ENCODE data around the gene LPIN3. TPM values are rescaled to one million over a fixed set of nuclear protein-coding genes. Genes with fewer than 3 reads are reported as not detected.

LPIN3 gene, protein sequence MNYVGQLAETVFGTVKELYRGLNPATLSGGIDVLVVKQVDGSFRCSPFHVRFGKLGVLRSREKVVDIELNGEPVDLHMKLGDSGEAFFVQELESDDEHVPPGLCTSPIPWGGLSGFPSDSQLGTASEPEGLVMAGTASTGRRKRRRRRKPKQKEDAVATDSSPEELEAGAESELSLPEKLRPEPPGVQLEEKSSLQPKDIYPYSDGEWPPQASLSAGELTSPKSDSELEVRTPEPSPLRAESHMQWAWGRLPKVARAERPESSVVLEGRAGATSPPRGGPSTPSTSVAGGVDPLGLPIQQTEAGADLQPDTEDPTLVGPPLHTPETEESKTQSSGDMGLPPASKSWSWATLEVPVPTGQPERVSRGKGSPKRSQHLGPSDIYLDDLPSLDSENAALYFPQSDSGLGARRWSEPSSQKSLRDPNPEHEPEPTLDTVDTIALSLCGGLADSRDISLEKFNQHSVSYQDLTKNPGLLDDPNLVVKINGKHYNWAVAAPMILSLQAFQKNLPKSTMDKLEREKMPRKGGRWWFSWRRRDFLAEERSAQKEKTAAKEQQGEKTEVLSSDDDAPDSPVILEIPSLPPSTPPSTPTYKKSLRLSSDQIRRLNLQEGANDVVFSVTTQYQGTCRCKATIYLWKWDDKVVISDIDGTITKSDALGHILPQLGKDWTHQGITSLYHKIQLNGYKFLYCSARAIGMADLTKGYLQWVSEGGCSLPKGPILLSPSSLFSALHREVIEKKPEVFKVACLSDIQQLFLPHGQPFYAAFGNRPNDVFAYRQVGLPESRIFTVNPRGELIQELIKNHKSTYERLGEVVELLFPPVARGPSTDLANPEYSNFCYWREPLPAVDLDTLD
- 10 to 100 TPM in 2 of 4 donors, 1 to 10 TPM in 2; 7.4 to 30.5 (median 10.2) TPM for total RNA-seq

GRCh38 chr20:41340327-41341055 is at the start of gene LPIN3:
LPIN3 (plus strand) TSS chr20:41340821; CDS start chr20:41345804, 4,983 bp downstream.
- H3K9me3 ChIP-seq, result no peaks in the 10 kb centered on the region
- H3K27me3 ChIP-seq, result no peaks in the 10 kb centered on the region
- peak within 1 kb of the TSS; percentile 81 to 86 for H3K27ac ChIP-seq
- intact Hi-C loops (cut with DNase I; ENCODE audit: low total_unique reads), result loop anchor here (2.0 to 10.0 kb wide), 2 partner anchors 74 to 168 kb away; no protein-coding TSS in a partner anchor
- TF ChIP-seq CTCF (IDR thresholded peaks at IDR 0.05) (peak in 3 of 4 experiments; percentile 26 to 44 (median 38)), POLR2A (IDR thresholded peaks at IDR 0.05) (peak; percentile 17 to 52)
- DNase-seq, result peak; percentile 91 to 95
- peak within 1 kb of the TSS; percentile 33 to 40 for H3K4me3 ChIP-seq
- H3K4me1 ChIP-seq, result no peaks in the 10 kb centered on the region
- H3K36me3 ChIP-seq, result no peaks in the 10 kb centered on the region

- no peaks in the 10 kb centered on the region for H3K27me3 ChIP-seq
- intact Hi-C loops (cut with DNase I; ENCODE audit: low total_unique reads), result no loop called here
- H3K9me3 ChIP-seq, result no peaks in the 10 kb centered on the region
- TF ChIP-seq POLR2A (IDR thresholded peaks at IDR 0.05), result no peak
- TF ChIP-seq CTCF (IDR thresholded peaks at IDR 0.05), result no peak
- no peaks in the 10 kb centered on the region for H3K36me3 ChIP-seq
- H3K4me1 ChIP-seq, result no peaks in the 10 kb centered on the region
- no peak overlapping the region for H3K4me3 ChIP-seq
- DNase-seq, result no peak
- H3K27ac ChIP-seq, result peak overlapping the region in 1 of 2 donors; percentile 16
Measured at GRCh38 chr20:41293269-41294037, 47.2 kb upstream of the LPIN3 start.

DNA sequence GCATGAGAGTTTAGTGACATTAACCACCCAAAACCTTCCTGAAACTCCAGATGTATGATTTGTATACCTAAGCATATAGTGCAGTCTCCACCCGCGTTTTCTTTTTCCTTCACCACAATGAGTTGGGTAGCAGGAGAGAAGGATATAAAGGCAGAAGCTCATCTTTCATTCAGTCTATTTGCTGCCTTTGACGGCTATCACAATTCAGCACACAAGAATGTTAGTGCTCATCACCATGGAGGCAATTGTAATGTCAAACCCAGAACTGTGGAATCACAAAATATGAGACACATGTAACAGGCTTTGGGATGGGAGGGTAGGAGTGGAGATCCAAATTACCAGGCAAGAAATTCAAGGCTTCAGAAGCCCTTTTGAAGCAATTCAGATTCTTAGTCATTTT is 40.7 kb upstream of the LPIN3 start:
- intact Hi-C loops (cut with DNase I; ENCODE audit: low total_unique reads), result no loop called here
- no peaks in the 10 kb centered on the region for H3K9me3 ChIP-seq
- H3K27me3 ChIP-seq, result no peaks in the 10 kb centered on the region
- H3K36me3 ChIP-seq, result no peaks in the 10 kb centered on the region
- no peak for TF ChIP-seq POLR2A (IDR thresholded peaks at IDR 0.05)
- no peak for TF ChIP-seq CTCF (IDR thresholded peaks at IDR 0.05)
- no peak for DNase-seq
- H3K27ac ChIP-seq, result no peak overlapping the region
- no peak overlapping the region for H3K4me3 ChIP-seq
- H3K4me1 ChIP-seq, result no peaks in the 10 kb centered on the region

DNA sequence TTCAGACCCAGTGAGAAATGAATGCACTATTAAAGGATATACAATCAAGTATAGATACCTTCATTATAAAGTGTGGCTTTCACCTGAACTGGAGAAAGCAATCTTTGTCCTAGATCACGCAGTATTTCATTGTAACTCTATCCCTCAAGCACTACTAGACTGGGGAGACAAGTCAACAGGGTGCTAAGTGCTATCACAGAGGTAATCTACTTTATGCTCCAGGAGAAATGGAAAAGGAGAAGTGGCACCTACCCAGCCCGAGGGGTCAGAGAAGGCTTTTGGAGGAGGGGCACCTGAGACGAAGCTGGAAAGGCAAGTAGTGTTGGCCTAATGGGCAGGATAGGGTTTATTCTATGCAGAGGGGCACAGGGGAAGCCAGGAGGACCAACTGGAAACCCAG is 40.2 kb upstream of the LPIN3 start:
- no peak overlapping the region for H3K4me3 ChIP-seq
- no peaks in the 10 kb centered on the region for H3K4me1 ChIP-seq
- H3K27ac ChIP-seq, result no peak overlapping the region
- TF ChIP-seq CTCF (IDR thresholded peaks at IDR 0.05) (no peak), POLR2A (IDR thresholded peaks at IDR 0.05) (no peak)
- no peak for DNase-seq
- H3K36me3 ChIP-seq, result no peaks in the 10 kb centered on the region
- H3K27me3 ChIP-seq, result no peaks in the 10 kb centered on the region
- H3K9me3 ChIP-seq, result no peaks in the 10 kb centered on the region
- intact Hi-C loops (cut with DNase I; ENCODE audit: low total_unique reads), result no loop called here

Measured in uterus (tissue), 4 donors.